ENCODE data around the gene FREM2. TPM values are rescaled to one million over a fixed set of nuclear protein-coding genes. Genes with fewer than 3 reads are reported as not detected.

FREM2 gene
- total and polyA plus RNA-seq, 2 experiments from 2014 or later, result 2.4 to 29.8 TPM

DNA sequence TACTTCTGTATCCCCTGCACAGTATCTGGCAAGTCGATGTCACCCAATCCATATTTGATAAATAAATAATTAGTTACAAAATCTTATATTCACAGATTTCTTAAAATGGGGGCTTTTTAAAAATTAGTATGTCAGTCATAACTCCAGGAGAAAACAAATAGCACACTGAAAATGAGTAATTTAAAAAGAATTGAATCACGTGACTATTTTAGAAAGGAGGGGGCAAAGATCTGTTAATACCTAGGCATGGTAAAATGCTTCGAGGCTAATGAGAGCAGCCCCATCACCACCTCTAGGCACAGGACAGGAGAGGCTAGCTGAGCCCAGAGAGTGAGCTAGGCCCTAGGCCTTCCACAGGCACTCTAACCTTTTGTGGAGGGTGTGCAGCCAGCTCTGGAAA, 94.7 kb downstream of the FREM2 start:
- Histone ChIP-seq H4K20me1 (replicated peaks; ENCODE audit: insufficient read depth) (no peaks in the 10 kb centered on the region), H3K79me2 (replicated peaks; ENCODE audit: insufficient read depth) (no peaks in the 10 kb centered on the region), H3K4me2 (no peak overlapping the region), H3K27me3 (ENCODE audit: insufficient read depth) (no peaks in the 10 kb centered on the region), H3F3A (replicated peaks; ENCODE audit: low read depth) (no peaks in the 10 kb centered on the region), H3K27ac (ENCODE audit: low read depth) (no peak overlapping the region), H3K36me3 (ENCODE audit: insufficient read depth) (no peaks in the 10 kb centered on the region), H3K9me2 (ENCODE audit: insufficient read depth) (no peaks in the 10 kb centered on the region), H3K4me3 (no peak overlapping the region), H3K4me1 (ENCODE audit: insufficient read depth) (no peaks in the 10 kb centered on the region), H2AFZ (no peak overlapping the region)
- Mint-ChIP-seq H3K9me3 (no peaks in the 10 kb centered on the region), H3K27ac (no peak overlapping the region; the same call in 1 of the 2 replicates), H3K4me1 (peaks cover 8% of the 10 kb centered on the region), H3K27me3 (ENCODE audit: insufficient read depth, low read depth, poor library complexity) (no peaks in the 10 kb centered on the region), H3K4me3 (no peak overlapping the region), H3K36me3 (ENCODE audit: low read depth) (peaks cover 9% of the 10 kb centered on the region)
- DNase-seq (ENCODE audit: low spot score), result no peak
- TF ChIP-seq ZNF114 (CRISPR knock-in tag; IDR thresholded peaks at IDR 0.05) (no peak), POLR2AphosphoS5 (IDR thresholded peaks at IDR 0.05; ENCODE audit: low read depth) (no peak)
- ATAC-seq, result no peak

DNA sequence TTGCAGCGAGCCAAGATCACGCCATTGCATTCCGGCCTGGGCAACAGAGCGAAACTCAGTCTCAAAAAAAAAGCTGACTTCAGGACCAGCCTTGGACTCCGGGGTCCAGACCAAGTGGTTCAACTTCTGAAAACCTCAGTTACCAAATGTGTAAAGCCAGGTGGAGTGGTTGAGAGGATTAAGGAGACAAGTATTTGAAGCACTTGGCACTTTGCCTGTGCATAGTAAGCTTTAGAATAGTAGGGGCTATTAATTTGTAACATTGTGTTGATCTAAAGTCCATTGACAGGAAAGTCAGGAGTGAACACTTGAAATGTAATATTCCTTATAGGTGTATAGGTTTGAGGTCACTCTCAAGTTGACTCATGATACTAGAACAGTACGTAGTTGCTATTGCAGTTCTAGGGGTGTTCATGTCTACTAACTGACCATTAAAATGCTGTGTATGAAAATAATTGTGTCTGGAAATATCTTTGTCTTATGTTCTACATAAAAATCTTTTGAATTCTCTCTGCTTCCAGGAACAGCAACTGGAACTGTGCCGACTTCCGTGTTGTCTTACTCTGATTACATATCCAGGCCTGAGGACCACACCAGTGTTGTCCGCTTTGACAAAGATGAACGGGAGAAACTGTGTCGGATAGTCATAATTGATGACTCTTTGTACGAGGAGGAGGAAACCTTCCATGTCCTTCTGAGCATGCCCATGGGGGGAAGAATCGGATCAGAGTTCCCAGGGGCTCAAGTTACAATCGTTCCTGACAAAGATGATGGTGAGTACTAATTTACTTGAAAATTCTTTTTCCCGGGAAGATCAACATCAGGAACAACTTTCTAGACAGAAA, 97.4 kb downstream of the FREM2 start:
- DNase-seq (ENCODE audit: low spot score) (no peak), ATAC-seq (no peak)
- H3K4me3 ChIP-seq, result no peak overlapping the region
- H3K27ac ChIP-seq (ENCODE audit: low read depth), result no peak overlapping the region
- Mint-ChIP-seq H3K27ac (no peak overlapping the region; the same call in 1 of the 2 replicates), H3K4me3 (no peak overlapping the region), H3K9me3 (no peaks in the 10 kb centered on the region), H3K27me3 (ENCODE audit: insufficient read depth, low read depth, poor library complexity) (no peaks in the 10 kb centered on the region), H3K36me3 (ENCODE audit: low read depth) (peaks cover 3% of the 10 kb centered on the region; the same call in 1 of the 3 replicates), H3K4me1 (peaks cover 8% of the 10 kb centered on the region)
- H3F3A ChIP-seq (replicated peaks; ENCODE audit: low read depth), result no peaks in the 10 kb centered on the region
- no peak overlapping the region for H3K4me2 ChIP-seq
- H2AFZ ChIP-seq, result no peak overlapping the region
- H3K4me1 ChIP-seq (ENCODE audit: insufficient read depth), result no peaks in the 10 kb centered on the region
- H4K20me1 ChIP-seq (replicated peaks; ENCODE audit: insufficient read depth), result no peaks in the 10 kb centered on the region
- no peaks in the 10 kb centered on the region for H3K36me3 ChIP-seq (ENCODE audit: insufficient read depth)
- no peaks in the 10 kb centered on the region for H3K79me2 ChIP-seq (replicated peaks; ENCODE audit: insufficient read depth)
- H3K9me2 ChIP-seq (ENCODE audit: insufficient read depth), result no peaks in the 10 kb centered on the region
- TF ChIP-seq ZNF331 (CRISPR knock-in tag; IDR thresholded peaks at IDR 0.05; ENCODE audit: low read depth), result no peak
- no peaks in the 10 kb centered on the region for H3K27me3 ChIP-seq (ENCODE audit: insufficient read depth)

DNA sequence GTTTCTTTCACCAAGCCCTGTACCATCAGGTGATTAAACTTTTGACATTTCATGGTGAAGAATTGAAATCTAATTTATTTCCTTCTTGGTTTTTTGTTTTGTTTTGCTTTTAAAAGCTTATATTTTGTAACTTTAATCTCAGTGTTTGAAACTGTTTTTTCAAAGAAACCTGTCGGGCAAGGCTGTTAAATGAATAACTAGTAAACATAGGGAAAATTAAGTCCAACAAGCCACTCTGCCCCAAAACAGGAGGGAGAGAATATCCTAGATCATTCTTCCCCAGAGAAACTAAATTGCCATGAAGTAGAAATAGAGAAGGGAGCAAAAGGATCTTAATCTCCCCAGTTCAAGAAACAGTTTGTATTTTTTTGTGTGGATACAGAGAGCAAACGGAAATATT, 98.2 kb downstream of the FREM2 start:
- Histone ChIP-seq H3K9me2 (ENCODE audit: insufficient read depth) (no peaks in the 10 kb centered on the region), H2AFZ (no peak overlapping the region), H3F3A (replicated peaks; ENCODE audit: low read depth) (no peaks in the 10 kb centered on the region), H3K4me1 (ENCODE audit: insufficient read depth) (peaks cover 2% of the 10 kb centered on the region), H3K27ac (ENCODE audit: low read depth) (no peak overlapping the region), H3K27me3 (ENCODE audit: insufficient read depth) (no peaks in the 10 kb centered on the region), H3K79me2 (replicated peaks; ENCODE audit: insufficient read depth) (no peaks in the 10 kb centered on the region), H3K4me2 (no peak overlapping the region), H4K20me1 (replicated peaks; ENCODE audit: insufficient read depth) (no peaks in the 10 kb centered on the region), H3K4me3 (no peak overlapping the region), H3K36me3 (ENCODE audit: insufficient read depth) (no peaks in the 10 kb centered on the region)
- peaks cover 3% of the 10 kb centered on the region; the same call in 1 of the 3 replicates for H3K36me3 Mint-ChIP-seq (ENCODE audit: low read depth)
- H3K4me1 Mint-ChIP-seq, result peaks cover 8% of the 10 kb centered on the region
- H3K27me3 Mint-ChIP-seq (ENCODE audit: insufficient read depth, low read depth, poor library complexity), result no peaks in the 10 kb centered on the region
- ATAC-seq (no peak), DNase-seq (ENCODE audit: low spot score) (no peak)
- H3K4me3 Mint-ChIP-seq, result no peak overlapping the region
- H3K27ac Mint-ChIP-seq, result no peak overlapping the region
- H3K9me3 Mint-ChIP-seq, result no peaks in the 10 kb centered on the region
- no peak for TF ChIP-seq NANOG (IDR thresholded peaks at IDR 0.05; ENCODE audit: borderline replicate concordance)
- TF ChIP-seq, protein P1, sequence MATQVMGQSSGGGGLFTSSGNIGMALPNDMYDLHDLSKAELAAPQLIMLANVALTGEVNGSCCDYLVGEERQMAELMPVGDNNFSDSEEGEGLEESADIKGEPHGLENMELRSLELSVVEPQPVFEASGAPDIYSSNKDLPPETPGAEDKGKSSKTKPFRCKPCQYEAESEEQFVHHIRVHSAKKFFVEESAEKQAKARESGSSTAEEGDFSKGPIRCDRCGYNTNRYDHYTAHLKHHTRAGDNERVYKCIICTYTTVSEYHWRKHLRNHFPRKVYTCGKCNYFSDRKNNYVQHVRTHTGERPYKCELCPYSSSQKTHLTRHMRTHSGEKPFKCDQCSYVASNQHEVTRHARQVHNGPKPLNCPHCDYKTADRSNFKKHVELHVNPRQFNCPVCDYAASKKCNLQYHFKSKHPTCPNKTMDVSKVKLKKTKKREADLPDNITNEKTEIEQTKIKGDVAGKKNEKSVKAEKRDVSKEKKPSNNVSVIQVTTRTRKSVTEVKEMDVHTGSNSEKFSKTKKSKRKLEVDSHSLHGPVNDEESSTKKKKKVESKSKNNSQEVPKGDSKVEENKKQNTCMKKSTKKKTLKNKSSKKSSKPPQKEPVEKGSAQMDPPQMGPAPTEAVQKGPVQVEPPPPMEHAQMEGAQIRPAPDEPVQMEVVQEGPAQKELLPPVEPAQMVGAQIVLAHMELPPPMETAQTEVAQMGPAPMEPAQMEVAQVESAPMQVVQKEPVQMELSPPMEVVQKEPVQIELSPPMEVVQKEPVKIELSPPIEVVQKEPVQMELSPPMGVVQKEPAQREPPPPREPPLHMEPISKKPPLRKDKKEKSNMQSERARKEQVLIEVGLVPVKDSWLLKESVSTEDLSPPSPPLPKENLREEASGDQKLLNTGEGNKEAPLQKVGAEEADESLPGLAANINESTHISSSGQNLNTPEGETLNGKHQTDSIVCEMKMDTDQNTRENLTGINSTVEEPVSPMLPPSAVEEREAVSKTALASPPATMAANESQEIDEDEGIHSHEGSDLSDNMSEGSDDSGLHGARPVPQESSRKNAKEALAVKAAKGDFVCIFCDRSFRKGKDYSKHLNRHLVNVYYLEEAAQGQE (IDR thresholded peaks at IDR 0.05; ENCODE audit: unreplicated experiment), result no peak
- TF ChIP-seq, protein P2, sequence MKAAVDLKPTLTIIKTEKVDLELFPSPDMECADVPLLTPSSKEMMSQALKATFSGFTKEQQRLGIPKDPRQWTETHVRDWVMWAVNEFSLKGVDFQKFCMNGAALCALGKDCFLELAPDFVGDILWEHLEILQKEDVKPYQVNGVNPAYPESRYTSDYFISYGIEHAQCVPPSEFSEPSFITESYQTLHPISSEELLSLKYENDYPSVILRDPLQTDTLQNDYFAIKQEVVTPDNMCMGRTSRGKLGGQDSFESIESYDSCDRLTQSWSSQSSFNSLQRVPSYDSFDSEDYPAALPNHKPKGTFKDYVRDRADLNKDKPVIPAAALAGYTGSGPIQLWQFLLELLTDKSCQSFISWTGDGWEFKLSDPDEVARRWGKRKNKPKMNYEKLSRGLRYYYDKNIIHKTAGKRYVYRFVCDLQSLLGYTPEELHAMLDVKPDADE (IDR thresholded peaks at IDR 0.05), result no peak

Data from GM23338 (cell line).